Keratinocyte (primary cell): ENCODE measurements around the gene HOXA7. TPM values are rescaled to one million over a fixed set of nuclear protein-coding genes. Genes with fewer than 3 reads are reported as not detected.

Experiments
- DNase-seq: peaks from one replicate; pipeline ENCODE4 v3.0.0-alpha.2; 2011; ENCODE audit warnings: low read depth, missing footprints, low spot score
- FAIRE-seq: peaks from 2 replicates; lab custom pipeline; 2011; peaks lifted over from hg19 to GRCh38; lab: Jason Lieb, UNC
- H2AFZ ChIP-seq: 2 replicates; pipeline ENCODE4 v1.6.0; 2012; ENCODE audit warnings: low read length, control low read depth, inconsistent platforms; ENCODE audit not compliant: control insufficient read depth
- H3K27ac ChIP-seq: 2 replicates; pipeline ENCODE4 v1.5.1; 2011; ENCODE audit warnings: low read length; ENCODE audit not compliant: control insufficient read depth, insufficient read depth
- H3K27me3 ChIP-seq: 3 replicates; pipeline ENCODE4 v1.6.0; 2011; ENCODE audit warnings: low read length; ENCODE audit not compliant: control insufficient read depth, insufficient read depth; ENCODE audit errors: extremely low read depth
- H3K36me3 ChIP-seq, 2 experiments: 2 replicates in 1 of 2; 3 replicates in 1 of 2; pipeline ENCODE4 v1.5.1; 2011; ENCODE audit warnings: low read length in 2 of 2, mild to moderate bottlenecking in 1 of 2; ENCODE audit not compliant: control insufficient read depth in 2 of 2, insufficient read depth in 2 of 2; ENCODE audit errors: extremely low read depth in 1 of 2
- H3K4me1 ChIP-seq: 3 replicates; pipeline ENCODE4 v1.5.1; 2011; ENCODE audit warnings: low read length; ENCODE audit not compliant: control insufficient read depth, insufficient read depth; ENCODE audit errors: extremely low read depth
- H3K4me2 ChIP-seq: 3 replicates; pipeline ENCODE4 v1.6.0; 2011; ENCODE audit warnings: low read depth, low read length; ENCODE audit not compliant: control insufficient read depth, insufficient read depth; ENCODE audit errors: extremely low read depth
- H3K4me3 ChIP-seq, 3 experiments: fragments of 200-600 bp in 1 of 3; sonication (generic) in 1 of 3; 2 replicates in 2 of 3; 3 replicates in 1 of 3; pipeline ENCODE4 v1.5.1; 2011 to 2016; ENCODE audit warnings: low read length in 3 of 3, mild to moderate bottlenecking in 3 of 3, control low read depth in 2 of 3, inconsistent platforms in 1 of 3, low read depth in 1 of 3, mixed read lengths in 1 of 3, mixed run types in 1 of 3, moderate library complexity in 1 of 3; ENCODE audit not compliant: control insufficient read depth in 2 of 3, insufficient read depth in 2 of 3; ENCODE audit errors: extremely low read depth in 1 of 3
- H3K79me2 ChIP-seq: 2 replicates; pipeline ENCODE4 v1.6.0; 2012; ENCODE audit warnings: low read length; ENCODE audit not compliant: control insufficient read depth, insufficient read depth
- H3K9ac ChIP-seq: 3 replicates; pipeline ENCODE4 v1.6.0; 2011; ENCODE audit warnings: low read length; ENCODE audit not compliant: control insufficient read depth, insufficient read depth; ENCODE audit errors: extremely low read depth
- H3K9me1 ChIP-seq: 3 replicates; pipeline ENCODE4 v1.6.0; 2011; ENCODE audit warnings: low read length; ENCODE audit not compliant: control insufficient read depth, insufficient read depth; ENCODE audit errors: extremely low read depth
- H3K9me3 ChIP-seq: 2 replicates; pipeline ENCODE4 v1.5.1; 2012; ENCODE audit warnings: low read depth, low read length; ENCODE audit not compliant: control insufficient read depth
- H4K20me1 ChIP-seq: 3 replicates; pipeline ENCODE4 v1.6.0; 2011; ENCODE audit warnings: low read length; ENCODE audit not compliant: control insufficient read depth, insufficient read depth; ENCODE audit errors: extremely low read depth
- CTCF ChIP-seq, 3 experiments: IDR thresholded peaks in 1 of 3; conservative IDR thresholded peaks in 1 of 3; optimal IDR thresholded peaks in 1 of 3; 2 replicates in 2 of 3; 3 replicates in 1 of 3; pipeline versions ENCODE3 to v1.5.1; 2011; ENCODE audit warnings: low read length in 3 of 3, mild to moderate bottlenecking in 3 of 3, moderate library complexity in 2 of 3, control low read depth in 1 of 3, inconsistent platforms in 1 of 3; ENCODE audit not compliant: insufficient read depth in 2 of 3; ENCODE audit errors: extremely low read depth in 1 of 3
- EZH2 ChIP-seq: IDR thresholded peaks from one replicate; pipeline ENCODE4 v1.6.1; 2012; ENCODE audit warnings: inconsistent platforms, mild to moderate bottlenecking, low read length, moderate library complexity
- dilution Hi-C: fragments of 300-500 bp; cut with MboI; formaldehyde crosslinking; loops from one replicate; pipeline ENCODE4 v1.7.0; 2020; ENCODE audit warnings: low sequenced_read_pairs; ENCODE audit not compliant: extremely low pct_ligation_motif_present
- polyA plus RNA-seq, 5 experiments: library from polyadenylated mRNA; depleted of rRNA in 3 of 5; stranded (reverse) in 3 of 5; stranded (forward) in 1 of 5; unstranded in 1 of 5; fragments of >200 nt; gene quantifications; 1 replicate in 1 of 5; 2 replicates in 3 of 5; 3 replicates in 1 of 5; pipeline versions ENCODE4 v1.2.1 to v1.2.3, GENCODE V29; 2011 to 2012; ENCODE audit warnings: missing spikeins in 2 of 5, low read depth in 1 of 5, low replicate concordance in 1 of 5

The HOXA7 gene
- polyA plus RNA-seq, 1 donor (not counting 4 experiments of a cell fraction or from before 2014, with no cell fraction given) = 8.1 TPM

GRCh38 chr7:27191833-27192545 lies 35.5 kb upstream of the HOXA7 start:
- TF ChIP-seq CTCF (optimal IDR thresholded peaks at IDR 0.05 in 1 of 3, IDR thresholded peaks at IDR 0.05 in 1 of 3, conservative IDR thresholded peaks at IDR 0.05 in 1 of 3; ENCODE audit: extremely low read depth in 1 of 3, insufficient read depth in 2 of 3, low read length in 3 of 3) (no peak), EZH2 (no peak)
- DNase-seq (no peak), FAIRE-seq (no peak)
- no peak overlapping the region for H2AFZ ChIP-seq
- dilution Hi-C loops = no loop called here
- no peaks in the 10 kb centered on the region for H3K9me3 ChIP-seq
- H3K4me2 ChIP-seq = peak overlapping the region; percentile 79
- no peak overlapping the region for H3K4me3 ChIP-seq
- H3K9me1 ChIP-seq = no peaks in the 10 kb centered on the region
- H3K27me3 ChIP-seq = peaks cover 94% of the 10 kb centered on the region
- no peak overlapping the region for H3K9ac ChIP-seq
- H3K4me1 ChIP-seq = peaks cover 6% of the 10 kb centered on the region
- no peaks in the 10 kb centered on the region for H3K79me2 ChIP-seq
- no peak overlapping the region for H3K27ac ChIP-seq
- no peaks in the 10 kb centered on the region for H3K36me3 ChIP-seq
- H4K20me1 ChIP-seq = no peaks in the 10 kb centered on the region

- H3K9me1 ChIP-seq = no peaks in the 10 kb centered on the region
- no peak overlapping the region for H2AFZ ChIP-seq
- dilution Hi-C loops = no loop called here
- H3K4me2 ChIP-seq = no peak overlapping the region
- TF ChIP-seq EZH2 (no peak), CTCF (optimal IDR thresholded peaks at IDR 0.05 in 1 of 3, IDR thresholded peaks at IDR 0.05 in 1 of 3, conservative IDR thresholded peaks at IDR 0.05 in 1 of 3; ENCODE audit: extremely low read depth in 1 of 3, insufficient read depth in 2 of 3, low read length in 3 of 3) (no peak)
- H3K9ac ChIP-seq = no peak overlapping the region
- no peaks in the 10 kb centered on the region for H3K9me3 ChIP-seq
- no peaks in the 10 kb centered on the region for H3K79me2 ChIP-seq
- peaks cover 6% of the 10 kb centered on the region for H3K4me1 ChIP-seq
- H3K36me3 ChIP-seq = no peaks in the 10 kb centered on the region
- H3K4me3 ChIP-seq = no peak overlapping the region
- no peaks in the 10 kb centered on the region for H4K20me1 ChIP-seq
- H3K27ac ChIP-seq = no peak overlapping the region
- no peak for DNase-seq
- peaks cover 94% of the 10 kb centered on the region for H3K27me3 ChIP-seq
- FAIRE-seq = no peak
Observed at GRCh38 chr7:27191161-27191731, 34.8 kb upstream of the HOXA7 start.
